PC-9 (cell line): ENCODE data around the gene SLC6A6.

Experiments used
- CTCF ChIP-seq: fragments of 200-600 bp; sonication (generic); conservative IDR thresholded peaks from 2 replicates; pipeline ENCODE4 v1.6.1; 2017; ENCODE audit warnings: mixed run types, antibody characterized with exemption, mild to moderate bottlenecking, moderate library complexity
- EZH2 ChIP-seq: fragments of 200-600 bp; sonication (generic); IDR thresholded peaks from 2 replicates; pipeline ENCODE4 v1.8.0; 2017; ENCODE audit warnings: antibody characterized with exemption, low read depth

GRCh38 chr3:14518432-14518802 lies 116.0 kb downstream of the SLC6A6 start:
- no peak for TF ChIP-seq CTCF
- no peak for TF ChIP-seq EZH2
